NCI-H128 (cell line): ENCODE measurements around the gene AFAP1.

Experiments
- DNase-seq: peaks from one replicate; lab custom pipeline; 2025; ENCODE audit not compliant: unreplicated experiment; lab: John Stamatoyannopoulos, UW

Gene AFAP1

GRCh38 chr4:7741946-7742806 is 197.5 kb downstream of the AFAP1 start:
- no peak for DNase-seq

- no peak for DNase-seq
Observed at GRCh38 chr4:7740866-7741525, 198.7 kb downstream of the AFAP1 start.

GRCh38 chr4:7739918-7740865 is 199.5 kb downstream of the AFAP1 start:
- DNase-seq = no peak

GRCh38 chr4:7739077-7739917 is 200.4 kb downstream of the AFAP1 start:
- no peak for DNase-seq

- no peak for DNase-seq
Observed at GRCh38 chr4:7738458-7739076, 201.1 kb downstream of the AFAP1 start.

GRCh38 chr4:7737752-7738457 is 201.8 kb downstream of the AFAP1 start:
- DNase-seq = no peak

GRCh38 chr4:7737268-7737645 is 202.4 kb downstream of the AFAP1 start:
- no peak for DNase-seq

GRCh38 chr4:7736436-7737267 is 203.0 kb downstream of the AFAP1 start:
- DNase-seq = no peak

GRCh38 chr4:7735961-7736360 is 203.7 kb downstream of the AFAP1 start:
- DNase-seq = no peak

- no peak for DNase-seq
Observed at GRCh38 chr4:7735395-7735794, 204.3 kb downstream of the AFAP1 start.

GRCh38 chr4:7734651-7735260 is 204.9 kb downstream of the AFAP1 start:
- DNase-seq = no peak

GRCh38 chr4:7733801-7734650 is 205.6 kb downstream of the AFAP1 start:
- no peak for DNase-seq

- DNase-seq = no peak
Observed at GRCh38 chr4:7733201-7733600, 206.5 kb downstream of the AFAP1 start.

- DNase-seq = no peak
Observed at GRCh38 chr4:7732263-7732662, 207.4 kb downstream of the AFAP1 start.

- DNase-seq = no peak
Observed at GRCh38 chr4:7731437-7731836, 208.2 kb downstream of the AFAP1 start.

GRCh38 chr4:7727749-7728148 is 211.9 kb downstream of the AFAP1 start:
- DNase-seq = no peak
